Hematopoietic multipotent progenitor cell treated with erythropoietin and hydrocortisone succinate and interleukin-3 and kit ligand, for 8 days (in vitro differentiated cells): ENCODE measurements around the gene NT5C.

Experiments used
- DNase-seq: peaks from one replicate; pipeline ENCODE4 v3.0.0-alpha.2; 2015

NT5C gene

GRCh38 chr17:75090871-75091854 is 40.4 kb downstream of the NT5C start:
- DNase-seq = peak; percentile 49

DNA sequence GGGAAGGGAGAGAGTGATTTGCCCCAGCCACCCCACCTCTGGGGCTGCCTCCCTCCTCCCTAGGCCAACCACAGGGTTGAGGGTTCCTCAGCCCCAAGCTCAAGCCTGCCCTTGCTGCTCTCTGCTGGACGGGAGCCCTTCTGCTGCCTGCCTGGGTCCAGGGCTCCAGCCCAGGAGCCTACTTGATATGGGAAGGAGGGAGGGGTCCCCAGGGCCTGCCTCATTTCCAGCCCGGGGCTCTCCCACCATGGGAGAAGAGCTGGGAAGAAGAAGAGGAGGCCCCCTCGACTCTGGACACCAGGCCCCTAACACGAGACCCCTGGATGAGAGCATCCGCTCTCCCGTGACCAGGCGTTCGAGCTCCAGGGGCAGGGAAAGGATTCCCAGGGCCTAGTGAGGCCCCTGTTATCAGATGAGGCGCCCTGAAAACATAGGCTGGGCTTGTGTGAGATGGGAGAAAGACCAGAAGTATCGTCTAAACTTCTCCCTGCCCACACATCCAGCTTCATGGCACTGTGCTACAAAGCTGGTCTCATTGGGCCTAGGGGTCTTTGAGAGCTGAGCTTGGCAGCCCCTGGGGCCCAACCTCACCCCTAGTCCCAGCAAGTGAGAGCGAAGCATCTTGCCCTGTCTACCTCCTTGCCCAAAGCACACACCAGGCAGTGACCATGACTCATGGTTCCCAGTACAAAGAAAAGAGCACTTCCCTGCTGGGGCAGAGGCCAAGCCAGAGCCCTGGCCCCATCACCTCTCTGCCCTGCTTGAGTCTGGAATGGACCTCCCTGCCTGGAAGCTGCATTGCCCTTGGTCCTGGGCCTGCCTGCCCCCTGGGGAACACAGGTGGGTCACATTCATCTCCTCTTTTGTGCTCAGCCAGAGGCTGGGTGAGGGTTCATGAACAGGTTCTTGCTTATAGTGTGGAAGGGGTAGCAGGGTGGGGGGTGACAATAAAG is 42.8 kb downstream of the NT5C start:
- no peak for DNase-seq

DNA sequence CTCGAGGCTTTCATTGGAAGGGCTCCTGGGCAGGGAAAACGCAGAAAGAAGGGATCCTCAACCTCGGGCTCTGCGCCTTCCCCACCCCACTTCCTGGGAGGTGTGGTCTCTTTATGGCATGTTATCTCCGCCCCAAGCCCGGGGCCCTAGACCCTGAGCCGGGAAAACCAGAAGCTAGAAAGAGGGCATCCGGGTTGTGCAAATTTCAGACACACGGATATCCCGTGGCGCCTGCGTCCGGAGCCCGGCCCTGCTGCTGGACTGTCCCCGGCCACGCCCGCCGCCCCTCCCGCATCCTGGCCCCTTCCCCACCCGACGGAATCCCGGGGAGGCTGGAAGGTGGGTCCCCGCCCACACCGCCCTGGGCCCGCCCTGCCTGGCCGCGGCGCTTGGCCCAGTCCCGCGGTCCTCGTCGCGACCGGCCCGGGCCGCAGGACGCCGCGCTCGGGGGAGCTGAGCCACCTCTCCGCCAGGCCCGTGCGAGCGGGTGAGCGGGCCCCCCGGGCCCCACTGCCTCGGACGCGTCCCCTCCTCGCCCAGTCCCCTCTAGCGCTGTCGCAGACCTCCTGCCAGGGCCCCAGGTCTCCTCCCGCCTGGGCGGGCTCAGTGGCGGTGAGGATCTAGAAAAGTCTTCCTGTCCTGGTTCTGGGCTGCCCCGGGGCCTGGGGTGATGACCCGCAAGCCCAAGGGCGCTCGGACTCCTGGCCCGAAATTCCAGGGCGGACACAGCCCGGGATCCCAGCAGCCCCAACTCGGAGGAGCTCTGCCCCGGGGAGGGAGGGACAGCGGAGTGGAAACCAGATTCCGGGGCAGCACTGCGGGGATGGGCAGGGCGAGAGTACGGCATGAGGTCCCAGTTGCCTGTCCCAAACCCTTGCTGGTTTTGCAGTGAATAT is 43.7 kb downstream of the NT5C start, which contains the start of gene SLC16A5:
Gene SLC16A5 (plus strand): TSS at position 397 of the 896 bp plus-strand sequence. CDS start 5,683 bp downstream, outside the sequence.
- peak; percentile 67 for DNase-seq

GRCh38 chr17:75087182-75087557 is 44.4 kb downstream of the NT5C start:
- no peak for DNase-seq

DNA sequence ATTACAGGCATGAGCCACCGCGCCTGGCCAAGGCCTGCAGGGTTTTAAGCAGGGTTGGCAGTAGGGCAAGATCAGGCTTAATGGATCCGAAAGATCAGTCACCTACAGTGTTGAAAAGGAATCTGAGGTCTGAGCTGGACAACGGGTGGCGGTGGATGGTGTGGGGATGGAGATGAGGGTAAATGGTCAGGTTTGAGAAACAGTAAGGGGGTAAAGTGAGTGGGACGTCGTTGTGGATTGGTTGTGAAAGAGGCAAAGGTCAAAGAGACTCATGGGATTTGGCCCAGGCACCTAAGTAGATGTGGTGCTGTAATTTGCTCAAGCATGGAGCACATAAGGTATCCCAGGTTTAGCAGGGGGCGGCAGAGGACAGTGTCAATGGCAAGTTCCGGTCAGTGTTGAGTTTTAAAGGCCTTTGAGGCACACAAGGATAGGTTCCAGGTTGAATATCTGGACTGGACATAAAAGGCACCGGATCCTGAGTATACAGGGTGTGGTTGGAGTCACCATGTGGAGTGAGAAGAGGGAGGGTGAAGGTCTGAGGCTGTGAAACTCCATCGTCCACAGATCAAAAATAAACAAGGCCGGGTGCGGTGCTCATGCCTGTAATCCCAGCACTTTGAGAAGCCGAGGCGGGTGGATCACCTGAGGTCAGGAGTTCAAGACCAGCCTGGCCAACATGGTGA is 44.9 kb downstream of the NT5C start:
- no peak for DNase-seq

DNA sequence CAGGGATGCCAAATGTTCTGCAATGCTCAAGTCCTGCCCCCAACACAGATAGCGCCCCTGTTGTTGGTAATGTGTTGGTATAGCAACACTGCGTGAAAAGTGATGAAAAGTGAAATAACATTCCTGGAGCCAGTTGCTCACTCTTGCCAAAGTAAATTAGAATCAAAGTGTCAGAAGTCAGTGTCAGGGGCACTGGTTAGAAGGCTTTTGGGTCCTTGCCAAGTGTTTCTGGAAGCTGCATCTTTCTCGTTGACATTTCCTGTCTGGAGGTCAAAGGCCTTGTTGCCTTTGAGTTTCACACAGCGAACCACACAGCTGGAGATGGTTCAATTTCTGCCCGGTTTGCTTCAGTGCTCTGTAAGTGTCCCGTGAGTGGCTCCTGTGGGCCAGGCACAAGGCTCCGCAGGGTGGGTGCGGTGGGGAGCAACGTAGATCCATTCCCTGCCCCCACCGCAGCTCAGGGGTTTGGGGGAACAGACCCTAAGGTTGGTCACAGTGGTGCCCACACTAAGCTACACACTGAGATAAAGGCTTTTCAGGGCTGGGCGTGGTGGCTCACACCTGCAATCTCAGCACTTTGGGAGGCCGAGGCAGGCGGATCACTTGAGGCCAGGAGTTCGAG is 47.4 kb downstream of the NT5C start:
- DNase-seq = no peak

DNA sequence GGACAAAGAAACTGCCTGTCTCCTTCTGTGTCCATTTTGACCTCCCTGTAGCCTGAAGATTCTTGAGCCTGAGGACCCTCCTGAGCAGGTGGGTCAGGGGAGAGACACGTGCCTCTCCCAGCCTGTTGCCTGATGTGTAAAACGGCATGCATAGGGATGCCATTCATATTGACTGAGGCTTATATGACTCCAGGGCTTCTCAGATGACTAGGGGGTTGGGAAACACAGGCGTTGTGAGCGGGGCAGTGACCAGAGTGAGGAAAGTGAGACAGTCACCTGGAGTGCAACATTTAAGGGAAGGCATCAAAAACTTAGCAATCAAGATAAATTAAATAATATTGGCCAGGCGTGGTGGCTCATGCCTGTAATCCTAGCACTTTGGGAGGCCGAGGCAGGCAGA is 48.9 kb downstream of the NT5C start:
- no peak for DNase-seq

- DNase-seq = no peak
These were observed 49.7 kb downstream of the NT5C start for GRCh38 chr17:75081611-75082540.
